PFSK-1 (cell line): Measurements from ENCODE around the gene PRLR.

Source experiments
- FOXP2 ChIP-seq: optimal IDR thresholded peaks from 2 replicates; pipeline ENCODE3; 2011; ENCODE audit warnings: borderline replicate concordance, control low read depth, inconsistent platforms; ENCODE audit not compliant: insufficient read depth; ENCODE audit errors: extremely low read length, extremely low read depth
- POLR2AphosphoS5 ChIP-seq: IDR thresholded peaks from 2 replicates; pipeline ENCODE4 v1.6.1; 2012; ENCODE audit warnings: low read depth, mild to moderate bottlenecking, control low read depth, low read length, moderate library complexity
- REST ChIP-seq, 2 experiments: IDR thresholded peaks; 2 replicates each; pipeline versions ENCODE4 v1.6.1 to v1.8.0; 2011 to 2012; ENCODE audit warnings: low read depth in 2 of 2, low read length in 2 of 2, control low read depth in 1 of 2, inconsistent platforms in 1 of 2, mild to moderate bottlenecking in 1 of 2, moderate library complexity in 1 of 2; ENCODE audit not compliant: insufficient read depth in 1 of 2
- SIN3A ChIP-seq: IDR thresholded peaks from 2 replicates; pipeline ENCODE4 v1.6.1; 2012; ENCODE audit warnings: mild to moderate bottlenecking, low read length, moderate library complexity, borderline replicate concordance; ENCODE audit not compliant: insufficient read depth

GRCh38 chr5:35195472-35195852 is 34.8 kb downstream of the PRLR start:
- TF ChIP-seq FOXP2 (no peak), REST (IDR thresholded peaks at IDR 0.05; ENCODE audit: insufficient read depth in 1 of 2, low read depth in 2 of 2, low read length in 2 of 2) (no peak), SIN3A (no peak), POLR2AphosphoS5 (no peak)
